HG02981 (cell line): ENCODE measurements around the gene ANKRD39.

Experiments
- ATAC-seq: cut with Tn5 transposase; IDR thresholded peaks from one replicate; pipeline ENCODE4 v1.9.1; 2021; ENCODE audit warnings: mild to moderate bottlenecking, moderate library complexity; ENCODE audit not compliant: unreplicated experiment

ANKRD39 gene

DNA sequence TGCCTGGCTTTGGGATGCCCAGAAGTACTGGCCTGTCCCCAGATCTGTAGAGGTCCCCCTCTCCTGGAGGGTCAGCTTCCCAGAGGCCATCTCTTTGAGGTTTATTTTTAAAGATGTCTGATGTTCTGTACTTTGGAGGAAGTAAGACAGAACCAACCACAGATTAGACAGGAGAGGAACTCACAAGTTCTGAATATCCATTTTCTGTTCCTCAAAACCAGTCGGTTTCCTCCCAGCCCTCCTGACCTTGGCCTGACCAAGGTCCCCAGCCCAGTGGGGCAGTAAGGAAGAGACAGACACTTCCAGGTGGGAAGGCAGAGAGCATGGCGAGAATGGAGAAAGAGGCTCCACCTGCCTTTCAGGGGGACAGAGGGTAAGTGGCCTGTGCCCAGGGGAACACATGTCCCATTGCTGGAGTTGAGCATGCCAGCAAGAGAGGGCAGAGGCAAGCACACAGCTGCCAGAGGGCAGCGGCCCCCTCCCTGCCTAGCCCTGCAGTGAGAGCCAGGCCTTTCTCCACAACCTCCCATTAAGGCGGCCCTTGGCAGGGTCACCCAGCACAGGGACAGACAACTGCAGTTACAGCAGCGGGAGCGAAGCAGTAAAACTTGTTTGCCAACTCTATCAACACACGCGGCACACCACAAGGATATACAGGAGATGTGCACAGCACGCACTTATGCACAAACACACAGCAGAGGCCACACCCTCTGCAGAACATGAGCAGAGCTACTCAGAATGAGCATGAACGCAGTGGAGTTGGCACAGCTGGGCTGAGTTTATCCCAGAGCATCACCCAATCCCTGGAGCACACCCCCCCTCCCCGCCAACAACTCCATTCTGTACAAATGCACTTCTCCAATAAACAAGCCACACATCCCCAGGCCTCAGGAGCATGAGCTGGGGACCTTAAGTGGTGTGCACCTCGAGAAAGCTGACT lies 30.5 kb upstream of the ANKRD39 start:
- ATAC-seq: no peak

DNA sequence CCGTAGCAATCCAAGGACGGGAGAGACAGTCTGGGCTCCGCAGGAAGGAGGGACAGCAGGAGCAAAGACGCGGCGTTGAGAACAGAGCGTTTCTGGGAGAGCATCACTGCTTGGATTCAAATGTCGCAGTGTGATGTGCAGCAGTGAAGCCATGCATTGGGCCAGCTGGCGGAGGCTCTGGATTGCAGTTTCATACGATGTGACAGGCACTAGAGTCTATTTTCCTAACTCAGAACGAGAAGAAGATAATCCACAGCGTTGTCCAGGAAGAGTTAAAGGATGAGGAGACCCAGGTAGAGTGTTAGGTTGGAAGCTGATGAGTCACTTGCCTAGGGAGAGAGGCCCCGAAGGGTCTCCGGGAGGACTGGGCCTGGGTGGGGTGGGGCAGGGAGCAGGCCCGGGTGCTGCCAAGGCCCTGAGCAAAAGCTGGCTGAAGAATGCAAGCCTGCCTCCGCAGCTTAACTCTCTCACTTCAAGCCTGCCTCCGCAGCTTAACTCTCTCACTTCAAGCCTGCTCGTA lies 29.7 kb upstream of the ANKRD39 start:
- ATAC-seq: no peak

DNA sequence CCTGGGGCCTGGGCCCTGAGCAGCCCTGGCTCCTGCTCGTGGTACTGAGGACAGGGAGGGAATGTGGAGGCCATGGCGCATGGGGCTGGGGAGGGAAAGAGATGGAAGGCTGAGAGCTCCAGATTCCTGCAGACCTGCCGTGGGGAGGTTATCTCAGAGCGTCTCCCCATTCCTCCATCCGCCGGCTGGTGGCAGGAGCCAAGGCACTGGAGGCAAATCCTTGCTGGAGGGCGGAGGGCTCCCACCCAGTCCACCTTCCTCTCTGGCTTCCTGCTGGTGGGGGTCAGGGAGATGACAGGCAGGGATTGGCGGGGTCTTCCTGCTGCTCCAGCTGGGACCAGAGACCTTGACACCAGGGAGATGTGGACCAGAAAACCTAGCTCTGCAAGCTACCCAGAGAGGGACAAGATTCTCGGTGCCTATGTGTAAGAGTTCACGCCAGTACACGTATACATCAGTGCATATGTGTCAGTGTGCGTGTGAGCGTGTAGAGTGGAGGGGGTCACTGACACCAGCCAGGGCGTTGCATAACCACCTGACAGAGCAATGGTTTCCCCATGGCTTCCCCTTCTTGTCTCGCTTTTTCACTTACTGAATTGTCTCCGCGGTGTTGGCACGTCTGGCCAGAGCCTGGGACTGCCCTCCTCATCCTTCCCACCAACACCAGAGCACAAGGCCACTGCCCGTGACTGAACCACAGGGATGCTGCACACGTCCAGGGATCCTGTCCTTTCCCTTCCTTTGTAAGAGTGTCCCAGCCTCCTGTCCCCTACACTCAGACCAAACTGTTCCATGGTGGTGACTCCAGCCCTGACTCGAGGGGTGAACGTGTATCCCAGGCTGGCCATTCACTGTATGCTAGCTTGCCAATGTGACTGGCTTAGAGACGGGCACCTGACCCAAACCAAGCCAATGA lies 27.9 kb upstream of the ANKRD39 start:
- no peak for ATAC-seq

DNA sequence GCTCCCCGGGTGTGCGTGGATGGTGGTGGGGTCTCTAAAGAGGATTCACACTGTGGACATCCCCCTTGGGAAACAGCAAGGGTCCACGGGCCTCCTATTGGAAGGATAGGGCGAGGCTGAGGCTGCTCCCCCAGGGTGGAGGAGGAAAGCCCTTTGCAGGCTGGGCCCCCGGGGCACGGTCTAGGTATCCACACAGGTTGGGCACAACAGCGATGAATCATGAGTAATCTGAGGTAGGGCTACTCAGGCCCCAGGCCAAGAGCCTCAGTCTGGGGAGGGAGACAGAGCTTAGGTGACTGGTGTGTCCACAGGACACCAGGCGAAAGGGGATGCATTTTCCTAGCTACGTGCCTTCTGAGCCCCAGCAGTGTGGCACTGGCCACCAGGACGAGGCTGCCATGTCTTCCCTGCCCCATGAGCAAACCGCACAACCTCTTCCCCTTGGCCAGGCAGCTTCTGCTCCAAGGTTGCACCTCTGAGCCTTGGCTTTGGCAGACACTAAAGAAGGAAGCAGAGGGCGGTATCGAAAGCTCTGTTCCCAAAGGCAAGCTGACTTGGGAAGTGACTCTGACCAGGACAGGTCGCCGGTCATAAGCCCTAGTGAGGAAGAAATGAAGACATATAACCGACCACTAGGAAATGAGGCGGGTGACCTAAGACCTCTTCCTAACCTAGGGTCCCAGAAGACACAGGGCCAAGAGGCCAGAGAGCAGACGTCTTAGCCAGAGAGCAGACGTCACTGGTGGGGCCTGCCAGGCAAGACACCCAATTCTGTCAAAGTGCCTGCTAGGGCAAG lies 26.7 kb upstream of the ANKRD39 start:
- ATAC-seq: no peak

DNA sequence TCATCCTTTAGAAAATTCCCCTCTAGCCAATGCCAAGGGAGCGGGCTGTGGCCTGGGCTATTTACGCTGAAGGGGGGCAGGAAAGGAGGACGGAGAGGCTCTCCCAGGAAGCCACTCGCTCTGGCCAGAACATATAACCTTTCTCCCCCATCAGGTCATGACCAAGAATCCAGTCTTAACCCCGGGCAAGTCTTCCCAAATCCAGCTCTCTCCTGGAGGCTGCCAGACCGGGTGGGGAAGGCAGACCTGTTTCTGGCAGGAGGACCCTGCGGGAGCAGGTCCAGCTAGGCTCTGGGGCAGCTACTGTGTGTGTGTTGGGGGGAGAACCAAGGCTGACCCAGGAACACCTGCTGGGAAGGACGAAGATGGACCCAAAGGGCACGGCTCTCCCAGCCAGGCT lies 25.5 kb upstream of the ANKRD39 start:
- ATAC-seq: no peak

DNA sequence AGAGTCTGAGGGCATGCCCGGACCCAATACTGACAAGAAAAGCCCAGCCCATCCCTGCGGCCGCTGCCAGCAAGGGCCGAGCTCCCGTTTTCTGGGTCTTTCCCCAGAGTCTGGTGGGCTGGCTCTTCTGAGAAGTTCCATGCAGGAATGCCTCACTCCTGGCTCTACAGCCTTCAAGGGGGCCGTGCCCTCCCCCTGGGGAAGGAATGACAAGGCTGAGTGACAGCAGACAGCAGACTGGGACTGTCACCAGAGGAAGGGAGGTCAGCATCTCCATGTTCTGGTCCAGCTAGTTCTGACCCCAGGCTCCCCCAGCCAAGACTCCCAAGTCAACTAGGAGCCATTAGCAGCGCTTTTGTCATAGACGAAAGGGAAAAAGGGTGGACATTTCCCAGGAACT lies 25.1 kb upstream of the ANKRD39 start:
- no peak for ATAC-seq

DNA sequence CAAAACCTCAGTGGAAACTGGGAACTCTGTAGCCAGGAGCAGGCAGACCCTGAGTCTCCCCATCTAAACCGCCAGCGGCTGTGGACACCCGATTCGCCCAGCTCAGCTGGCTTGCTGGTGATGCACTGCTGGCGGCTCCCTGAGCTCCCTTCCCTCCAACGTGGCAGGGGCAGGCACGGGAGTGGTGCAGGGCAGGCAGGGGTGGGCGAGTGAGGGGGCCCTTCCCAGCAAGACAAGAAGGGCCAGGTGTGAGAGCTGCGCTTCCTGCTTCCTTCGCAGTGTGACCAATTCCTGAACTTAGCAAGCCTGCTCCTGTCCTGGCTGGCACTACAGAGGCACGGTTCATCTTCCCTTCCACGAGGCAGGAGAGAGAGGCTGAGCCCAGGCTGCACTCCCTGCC lies 24.4 kb upstream of the ANKRD39 start:
- no peak for ATAC-seq

DNA sequence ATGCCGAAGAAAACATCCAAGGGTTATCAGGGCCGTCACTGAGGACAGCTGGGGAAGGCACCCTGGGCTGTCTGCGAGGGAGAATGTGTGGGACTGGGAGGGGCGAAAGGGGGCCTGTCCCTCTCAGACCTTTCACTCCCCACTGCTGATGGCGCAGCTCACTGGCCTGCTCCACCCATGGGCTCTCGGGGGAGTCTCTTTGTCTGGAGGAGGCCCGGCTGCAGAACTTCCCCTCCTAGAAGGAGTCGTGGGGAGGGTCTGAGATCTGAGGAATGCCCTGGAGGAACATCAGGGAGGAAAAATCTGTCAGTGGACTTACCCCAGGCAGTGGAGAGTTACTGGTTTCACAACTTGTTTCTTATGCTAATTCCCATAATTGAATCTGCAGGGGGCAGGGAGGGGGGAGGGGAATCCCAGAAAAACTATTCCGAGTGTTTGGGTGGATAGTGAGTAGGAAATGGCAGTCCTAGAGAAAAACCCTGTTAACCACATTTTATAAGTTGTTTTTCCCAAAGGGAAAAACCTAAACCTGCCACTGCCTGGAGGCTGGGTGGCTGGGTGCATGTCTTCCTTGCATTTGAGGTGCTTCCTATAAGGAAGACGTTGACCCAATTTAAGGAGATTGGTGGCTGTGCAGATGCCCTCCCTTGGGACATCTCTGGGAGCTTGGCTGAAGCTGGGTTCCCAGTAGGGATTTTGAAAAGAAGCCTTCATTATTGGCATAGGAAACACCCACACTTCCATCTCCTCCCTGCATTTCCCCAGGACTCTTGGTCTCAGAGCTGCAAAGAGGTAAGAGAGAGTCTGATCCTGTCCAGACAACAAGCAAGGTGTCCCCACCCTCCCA lies 23.8 kb upstream of the ANKRD39 start:
- no peak for ATAC-seq

DNA sequence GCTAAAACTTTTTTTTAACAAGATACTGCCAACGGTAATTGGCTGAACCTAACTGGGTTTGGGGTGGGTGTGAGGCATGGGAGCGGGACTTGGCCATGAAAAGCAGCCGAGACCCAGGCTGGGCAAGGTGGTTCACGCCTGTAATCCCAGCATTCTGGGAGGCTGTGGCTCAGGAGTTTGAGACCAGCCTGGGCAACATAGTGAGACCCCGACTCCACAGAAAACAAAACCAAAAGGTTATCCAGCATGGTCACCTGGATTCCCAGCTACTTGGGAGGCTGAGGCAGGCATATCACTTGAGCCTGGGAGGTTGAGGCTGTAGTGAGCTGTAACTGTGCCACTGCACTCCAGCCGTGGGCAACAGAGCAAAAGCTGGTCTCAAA lies 23.1 kb upstream of the ANKRD39 start:
- ATAC-seq: no peak

DNA sequence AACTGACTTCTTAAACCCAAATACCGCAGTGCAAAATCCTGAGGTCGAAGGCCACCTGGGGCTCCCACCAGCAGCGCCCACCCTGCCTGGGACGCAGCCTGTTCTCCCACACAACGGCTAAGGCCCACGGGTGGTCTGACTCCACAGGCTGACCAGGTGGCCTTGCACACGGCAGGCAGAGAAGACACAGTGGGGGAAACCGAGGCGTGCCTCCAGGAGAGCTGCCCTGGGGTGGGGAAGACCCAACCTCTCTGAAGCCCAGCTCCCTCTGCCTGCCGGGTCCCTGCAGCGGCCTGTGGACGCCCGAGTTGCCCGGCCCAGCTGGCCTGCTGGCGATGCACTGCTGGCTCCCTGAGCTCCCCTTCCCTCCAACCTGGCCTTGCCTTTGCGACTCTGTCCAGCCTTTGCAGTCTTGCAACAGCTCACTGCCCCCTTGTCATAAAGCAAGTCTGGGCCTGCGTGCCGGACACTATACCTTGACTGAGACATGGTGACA lies 21.8 kb upstream of the ANKRD39 start:
- ATAC-seq: no peak

DNA sequence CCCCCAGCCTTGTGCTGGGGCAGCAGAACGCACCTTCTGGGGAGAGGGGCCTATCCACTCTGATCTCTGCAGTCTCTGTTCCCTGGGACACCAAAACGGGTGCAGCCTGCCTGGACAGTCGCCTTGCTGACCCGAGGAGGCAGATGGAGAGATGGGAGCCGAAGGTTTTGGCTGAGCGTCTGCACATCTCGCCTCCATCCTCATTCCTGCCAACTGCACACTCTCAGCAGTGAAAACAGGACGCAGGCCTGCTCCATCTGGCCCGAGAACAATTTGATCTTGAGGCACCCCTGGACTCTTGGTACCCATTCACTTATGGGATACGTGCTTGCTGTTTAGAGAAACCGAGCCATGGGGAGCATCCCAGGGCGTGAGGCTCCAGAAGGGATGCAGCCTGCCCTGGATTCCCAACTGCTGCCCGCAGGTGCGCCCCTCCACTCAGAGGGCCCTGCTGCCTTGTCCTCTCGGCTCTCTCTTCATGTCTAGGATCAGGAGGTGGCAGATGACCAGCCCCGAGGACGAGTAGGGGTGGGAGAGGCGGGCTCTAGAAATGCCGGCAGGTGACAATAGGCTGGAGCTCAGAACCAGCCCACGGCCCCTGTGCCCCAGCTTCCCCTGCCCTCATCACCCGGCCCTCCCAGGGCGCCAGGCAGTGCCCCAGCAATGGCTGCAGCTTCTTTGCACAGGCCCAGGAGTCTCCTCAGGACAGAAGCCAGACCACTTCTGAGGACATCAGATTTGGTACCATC lies 21.2 kb upstream of the ANKRD39 start:
- no peak for ATAC-seq

DNA sequence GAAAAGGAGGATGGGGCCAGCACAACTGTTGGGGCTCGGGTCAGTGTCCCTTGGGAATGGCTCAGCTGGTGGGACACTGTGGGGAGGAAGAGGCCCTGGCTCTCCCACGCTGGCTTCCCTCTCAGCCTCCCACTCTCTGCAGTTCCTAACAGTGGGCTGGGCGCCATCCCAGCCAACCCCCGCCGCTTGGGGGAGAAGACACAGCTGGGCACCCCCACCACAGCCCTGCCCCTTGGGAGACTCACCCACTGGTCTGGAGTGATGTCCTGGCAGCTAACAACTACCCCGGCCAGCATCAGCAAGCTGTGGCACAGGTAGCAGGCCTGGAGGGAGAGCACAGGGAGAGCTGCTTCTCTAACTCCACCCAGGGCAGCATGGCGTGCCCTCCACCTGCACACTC lies 20.4 kb upstream of the ANKRD39 start:
- ATAC-seq: no peak

DNA sequence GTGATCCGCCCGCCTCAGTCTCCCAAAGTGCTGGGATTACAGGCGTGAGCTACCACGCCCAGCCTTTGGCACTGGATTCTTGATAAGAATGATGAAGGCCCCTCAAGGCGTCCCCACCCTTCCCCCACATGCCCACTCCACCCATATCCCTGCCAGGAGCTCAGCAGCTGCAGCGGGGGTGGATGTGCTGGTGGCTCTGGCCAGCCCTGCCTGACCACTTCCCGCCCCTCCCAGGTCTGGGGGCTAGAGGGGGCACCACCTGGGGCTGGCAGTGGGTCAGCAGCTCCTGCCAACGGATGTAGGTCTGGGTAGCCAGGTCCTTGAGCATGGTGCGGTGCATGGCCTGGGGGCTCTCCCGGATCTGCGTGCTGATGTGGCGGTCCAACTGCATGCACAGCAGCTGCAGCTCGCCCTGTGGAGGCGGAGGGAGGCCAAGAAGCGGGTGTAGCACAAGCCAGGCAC lies 19.8 kb upstream of the ANKRD39 start:
- ATAC-seq: no peak

DNA sequence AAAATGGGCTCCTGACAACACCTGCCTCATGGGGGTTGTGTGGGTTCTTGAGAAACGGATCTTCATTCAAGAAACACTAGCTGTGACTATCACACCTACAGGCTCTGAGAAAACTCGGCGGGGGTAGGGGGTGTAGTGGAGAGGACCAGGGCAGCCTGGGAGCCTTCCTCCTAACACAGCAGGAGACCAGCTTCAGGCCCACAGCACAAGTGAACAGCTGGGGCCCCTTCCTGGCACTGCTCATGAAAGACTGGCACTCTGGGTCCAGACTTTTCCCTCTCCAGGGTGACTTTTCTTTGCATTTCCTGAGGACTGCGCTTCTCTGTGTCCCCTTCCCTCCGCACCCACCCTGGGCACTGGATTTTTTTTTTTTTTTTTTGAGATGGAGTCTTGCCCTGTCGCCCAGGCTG lies 19.2 kb upstream of the ANKRD39 start:
- ATAC-seq: no peak

DNA sequence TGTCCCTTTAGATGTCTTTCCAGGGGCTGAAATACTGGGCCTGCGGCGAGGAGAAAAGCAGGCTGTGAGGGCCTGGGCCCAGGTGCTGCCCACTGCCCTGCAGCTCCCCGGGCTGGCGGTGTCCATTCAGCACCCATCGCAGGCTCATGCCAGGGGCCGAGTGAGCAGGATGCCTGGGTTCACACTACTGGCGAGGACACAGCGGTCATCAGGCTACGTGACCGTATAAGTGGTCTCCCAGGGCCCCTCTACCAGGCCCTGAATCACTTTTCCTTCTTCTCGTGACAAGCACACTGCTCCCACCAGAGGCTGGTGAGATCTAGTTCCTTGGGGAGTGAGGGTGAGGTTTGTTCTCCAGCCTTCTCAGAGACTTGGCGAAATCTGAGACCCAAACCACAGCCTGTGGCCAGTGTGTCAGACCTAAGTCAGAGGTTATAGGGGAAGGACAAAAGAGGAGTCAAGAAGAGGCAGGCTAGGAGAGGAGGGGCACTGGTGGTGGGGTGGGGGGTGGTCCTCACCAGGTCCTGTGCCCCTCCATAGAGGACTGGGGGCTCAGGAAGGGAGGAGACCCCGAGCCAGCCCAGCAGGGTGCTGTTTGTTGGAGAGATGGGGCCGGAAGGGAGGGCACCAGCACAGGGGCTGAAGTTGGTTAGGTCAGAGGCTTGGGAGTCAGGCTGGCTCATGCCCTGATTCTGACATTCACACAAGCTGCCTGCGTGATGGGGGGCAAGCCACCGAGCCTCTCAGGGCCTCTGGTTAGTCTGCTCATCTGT lies 18.6 kb upstream of the ANKRD39 start:
- ATAC-seq: no peak

DNA sequence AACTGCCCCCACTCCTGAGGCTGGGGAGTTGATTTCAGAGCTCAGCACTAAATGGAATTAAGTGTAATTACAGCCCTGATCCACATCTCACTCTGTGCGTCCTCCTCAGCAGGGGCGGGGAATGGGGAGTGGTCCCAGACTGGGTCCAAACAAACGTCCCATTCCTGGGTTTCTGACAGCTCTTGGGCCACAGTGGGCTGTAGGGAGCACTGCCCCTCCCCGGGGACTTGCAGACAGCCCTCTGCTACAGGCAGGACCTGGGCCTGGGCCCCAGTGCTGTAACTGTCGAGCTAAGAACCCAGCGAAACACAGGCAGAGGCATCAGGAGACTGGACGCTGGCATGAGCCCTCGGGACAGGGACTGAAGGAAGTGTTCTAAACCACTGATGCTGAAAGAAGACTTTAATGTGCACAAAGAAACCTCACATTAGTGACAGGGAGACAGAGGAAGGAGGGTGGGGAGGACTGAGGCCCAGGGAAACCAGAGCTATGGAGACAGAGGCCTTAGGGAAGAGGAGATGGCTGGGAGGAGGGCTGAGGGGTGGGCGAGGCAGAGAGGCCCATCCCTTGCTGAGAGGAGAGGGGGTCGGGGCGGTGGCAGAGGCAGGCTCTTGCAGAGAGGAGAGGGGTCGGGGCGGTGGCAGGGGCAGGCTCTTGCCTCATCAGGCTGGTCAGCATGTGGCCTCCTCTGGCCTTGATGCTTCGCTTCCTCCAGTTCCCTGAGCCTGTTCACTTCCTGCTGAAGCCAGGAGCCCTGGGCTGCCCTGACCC lies 17.9 kb upstream of the ANKRD39 start:
- no peak for ATAC-seq

DNA sequence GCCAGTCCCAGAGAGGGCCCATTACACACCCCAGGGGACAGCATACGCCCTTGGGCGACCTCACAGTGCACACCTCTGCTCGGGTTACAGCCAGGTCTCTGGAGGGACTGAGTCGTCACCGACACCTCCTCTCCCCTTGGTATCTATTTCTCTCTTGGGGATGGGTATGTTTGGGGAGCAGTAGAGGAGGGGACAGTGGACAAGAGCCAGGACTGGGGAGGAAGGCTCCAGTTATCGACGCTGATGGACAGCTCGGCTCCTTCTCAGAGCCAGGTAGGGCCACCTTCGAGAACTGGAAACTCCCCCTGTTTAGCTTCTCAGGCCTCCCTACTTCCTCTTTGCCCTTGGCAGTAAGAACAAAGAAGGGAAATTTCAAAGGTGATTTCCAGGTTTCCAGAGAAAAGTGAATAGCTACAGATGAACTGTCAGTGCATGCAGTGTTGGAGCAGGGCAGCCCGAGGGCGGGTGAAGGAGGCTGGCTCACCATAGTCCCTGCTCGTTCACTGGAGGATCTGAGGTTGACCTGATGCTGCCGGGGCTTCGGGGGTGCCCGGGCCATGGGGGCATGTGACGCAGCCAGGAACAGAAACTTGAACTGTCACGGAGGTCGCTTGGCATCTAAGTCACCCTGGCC lies 16.5 kb upstream of the ANKRD39 start:
- peak; percentile 42 for ATAC-seq
